HG02884 (cell line): ENCODE results near the gene GCLM.
"Not testable (repeated sequence)": the region's sequence is repeated elsewhere in the genome, so short reads cannot be mapped to it uniquely, and the experiment has no call there.

ENCODE experiments used
- ATAC-seq: cut with Tn5 transposase; IDR thresholded peaks from one replicate; pipeline ENCODE4 v1.9.1; 2021; ENCODE audit warnings: mild to moderate bottlenecking, moderate library complexity; ENCODE audit not compliant: unreplicated experiment

Gene GCLM, protein sequence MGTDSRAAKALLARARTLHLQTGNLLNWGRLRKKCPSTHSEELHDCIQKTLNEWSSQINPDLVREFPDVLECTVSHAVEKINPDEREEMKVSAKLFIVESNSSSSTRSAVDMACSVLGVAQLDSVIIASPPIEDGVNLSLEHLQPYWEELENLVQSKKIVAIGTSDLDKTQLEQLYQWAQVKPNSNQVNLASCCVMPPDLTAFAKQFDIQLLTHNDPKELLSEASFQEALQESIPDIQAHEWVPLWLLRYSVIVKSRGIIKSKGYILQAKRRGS

DNA sequence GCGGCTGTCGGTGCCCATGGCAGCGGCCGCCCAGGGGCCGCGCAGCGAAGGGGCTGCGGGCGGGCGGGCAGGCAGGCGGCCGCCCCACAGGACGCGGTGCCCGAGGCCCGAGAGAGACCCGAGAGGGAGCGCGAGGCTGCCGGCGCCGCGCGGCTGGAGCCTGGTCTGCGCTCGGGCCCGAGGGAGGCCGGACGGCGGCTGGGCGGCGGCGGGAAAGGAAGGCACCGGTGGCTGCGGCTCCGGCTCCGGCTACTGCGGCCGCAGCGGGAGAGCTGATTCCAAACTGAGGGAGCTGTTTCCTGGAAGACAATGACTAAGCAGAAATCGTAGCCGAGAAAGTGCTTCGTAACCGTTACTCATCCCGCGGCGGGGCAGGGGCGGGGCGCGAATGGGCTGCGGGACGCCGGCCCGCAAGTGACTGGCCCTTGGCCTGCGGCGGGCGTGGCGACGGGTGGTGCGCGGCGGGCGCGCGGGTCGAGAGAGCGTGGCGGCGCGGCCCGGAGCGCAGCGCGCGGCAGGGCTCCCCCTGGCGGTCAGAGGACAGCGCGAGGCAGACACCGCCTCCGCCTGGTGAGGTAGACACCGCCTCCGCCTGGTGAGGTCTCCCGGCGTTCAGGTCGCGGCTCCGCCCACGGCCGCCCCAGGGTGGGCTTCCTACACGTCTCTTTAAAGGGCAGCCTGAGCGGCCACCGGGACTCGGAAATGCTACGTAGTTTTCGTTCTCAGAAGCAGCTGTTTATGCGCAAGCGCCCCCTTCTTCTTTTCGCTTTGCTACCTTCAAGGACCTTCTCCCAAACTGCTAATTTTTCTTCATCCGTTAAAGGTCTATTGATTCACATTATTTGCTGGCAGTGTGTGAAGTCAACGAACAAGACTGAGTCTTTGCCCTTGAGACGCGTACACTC, at the start of gene GCLM:
Gene GCLM (minus strand): TSS at position 285 of the 905 bp plus-strand sequence. CDS start 267 bp downstream, at position 18.
- ATAC-seq: peak; percentile 92

DNA sequence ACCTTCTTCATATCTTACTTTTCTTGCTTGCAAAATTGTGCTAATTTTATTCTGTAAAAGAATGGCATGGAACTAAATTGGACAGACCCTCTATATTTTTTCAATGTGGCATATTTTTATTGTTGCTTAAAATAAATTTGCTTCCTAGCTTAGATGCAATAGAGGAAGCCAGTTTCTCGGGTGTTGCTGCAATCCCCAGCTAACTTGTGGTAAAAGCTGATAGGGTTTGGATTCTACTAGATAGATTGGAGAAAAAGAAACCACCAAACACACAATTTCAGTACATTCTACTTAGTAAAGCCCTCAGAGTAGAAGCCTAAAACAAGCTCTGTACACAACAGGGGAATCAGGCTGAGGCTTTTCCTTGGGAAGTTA, 49.5 kb upstream of the GCLM start:
- no peak for ATAC-seq

DNA sequence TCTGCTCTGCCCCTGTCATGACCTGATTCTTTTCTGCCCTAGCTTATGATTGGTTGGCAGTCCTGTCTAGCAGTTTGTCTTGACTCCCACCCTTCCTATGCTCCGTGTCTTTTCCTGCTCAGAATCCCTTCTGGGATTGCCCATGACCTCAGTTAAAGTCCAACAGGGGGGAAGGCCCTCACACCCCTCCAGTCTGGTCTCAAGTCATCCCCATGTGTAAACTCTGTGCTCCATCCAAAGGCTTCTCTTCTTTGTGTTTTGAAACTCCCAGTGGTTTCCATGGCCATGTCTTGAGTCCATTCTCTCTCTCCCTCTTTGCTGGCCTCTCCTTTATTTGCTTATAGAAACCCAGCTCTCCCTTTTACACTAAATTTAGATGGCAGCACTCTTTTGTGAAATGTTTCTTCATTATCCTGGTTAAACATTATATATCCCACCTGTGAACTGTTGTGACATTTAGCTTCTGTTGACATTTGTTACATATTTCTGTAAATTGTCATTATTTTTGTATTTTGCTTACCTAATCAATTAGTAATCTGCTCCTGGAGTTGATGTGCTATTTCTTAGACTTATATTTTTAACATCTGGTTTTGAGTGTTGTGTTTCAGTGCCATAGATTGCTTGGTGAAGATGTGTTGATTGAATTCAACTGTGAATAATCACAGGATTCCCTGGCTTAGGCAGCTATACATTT, 48.9 kb upstream of the GCLM start:
- no peak for ATAC-seq

DNA sequence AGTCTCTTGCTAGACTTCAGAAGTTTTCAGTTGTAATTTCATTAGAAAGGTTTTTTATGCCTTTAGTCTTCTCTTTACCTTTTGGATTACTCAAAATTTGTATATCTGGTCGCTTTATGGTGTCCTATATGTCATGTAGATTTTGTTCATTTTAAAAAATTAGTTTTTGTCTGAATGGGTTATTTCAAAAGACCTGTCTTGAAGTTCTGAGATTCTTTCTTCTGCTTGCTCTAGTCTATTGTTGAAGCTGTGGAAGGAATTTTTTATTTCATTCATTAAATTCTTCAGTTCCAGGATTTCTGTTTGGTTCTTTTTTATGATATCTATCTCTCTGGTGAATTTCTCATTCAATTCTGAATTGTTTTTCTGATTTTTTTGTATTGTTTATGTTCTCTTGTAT, 46.5 kb upstream of the GCLM start:
- ATAC-seq: no peak

DNA sequence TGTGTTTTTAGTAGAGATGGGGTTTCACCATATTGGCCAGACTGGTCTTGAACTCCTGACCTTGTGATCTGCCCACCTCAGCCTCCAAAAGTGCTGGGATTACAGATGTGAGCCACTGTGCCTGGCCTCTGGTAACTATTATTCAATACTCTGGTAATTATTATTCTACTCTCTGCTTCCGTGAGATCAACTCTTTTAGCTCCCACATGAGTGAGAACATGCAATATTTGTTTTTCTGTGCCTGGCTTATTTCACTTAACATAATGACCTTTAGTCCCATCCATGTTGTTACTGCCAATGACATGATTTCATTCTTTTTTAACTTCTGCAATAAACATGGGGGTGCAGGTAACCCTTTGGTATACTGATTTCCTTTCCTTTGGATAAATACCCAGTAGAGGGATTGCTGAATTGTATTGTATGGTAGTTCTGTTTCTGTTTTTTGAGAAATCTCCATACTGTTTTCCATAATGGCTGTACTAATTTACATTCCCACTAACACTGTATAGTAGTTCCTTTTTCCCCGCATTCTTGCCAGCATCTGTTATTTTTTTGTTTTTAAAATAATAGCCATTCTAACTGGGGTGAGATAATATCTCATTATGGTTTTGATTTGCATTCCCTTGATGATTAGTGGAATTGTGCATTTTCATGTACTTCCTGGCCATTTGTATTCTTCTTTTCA, 37.9 kb upstream of the GCLM start:
- ATAC-seq: not testable (repeated sequence)

DNA sequence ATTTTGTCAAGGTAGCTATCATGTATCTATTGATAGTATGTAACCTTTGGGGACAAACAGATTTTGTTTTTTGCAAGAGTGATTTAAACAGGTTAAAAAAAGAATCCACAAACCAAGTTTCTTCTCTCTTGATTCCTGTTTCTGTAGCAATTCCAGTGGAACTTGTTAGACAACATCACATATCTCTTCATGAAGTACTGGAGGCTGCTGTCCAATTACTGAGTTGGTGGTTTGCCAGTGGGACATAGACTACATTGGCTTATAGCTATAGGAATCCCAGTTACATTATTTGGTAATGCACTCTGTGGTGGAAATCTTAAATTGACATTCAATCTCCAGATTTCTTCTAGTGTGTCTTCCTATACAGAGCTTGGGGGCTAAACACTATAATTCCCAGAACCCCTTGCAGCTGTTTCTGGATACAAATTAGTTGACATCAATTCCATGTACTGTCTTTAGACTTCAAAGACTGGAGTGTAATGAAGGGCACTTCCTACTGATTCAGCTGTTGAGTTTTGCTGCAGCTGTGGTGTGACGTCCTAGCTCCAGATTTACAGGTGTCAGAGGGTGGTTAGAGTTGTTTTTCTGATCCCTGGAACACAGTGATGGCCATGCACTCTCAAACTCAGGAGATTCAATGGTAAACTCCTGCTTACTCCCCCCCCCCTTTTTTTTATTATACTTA, 29.4 kb upstream of the GCLM start:
- ATAC-seq: no peak

DNA sequence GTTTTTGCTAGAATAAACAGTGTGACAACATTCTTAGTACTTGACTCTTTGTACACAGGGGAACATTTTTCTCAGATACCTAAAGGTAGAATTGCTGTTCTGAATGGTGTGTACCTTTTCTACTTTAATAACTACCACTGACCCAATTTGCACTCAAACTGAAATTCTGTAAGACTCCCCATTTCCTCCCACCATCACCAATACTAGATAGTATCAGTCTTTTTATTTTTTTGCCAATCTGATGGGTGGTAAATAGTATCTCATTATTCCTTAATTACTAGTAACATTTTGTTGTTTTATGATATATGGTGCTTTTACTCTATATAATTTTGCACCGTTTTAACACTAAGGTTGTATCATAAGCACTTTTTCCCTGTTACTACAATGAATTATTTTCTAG, 28.8 kb upstream of the GCLM start:
- no peak for ATAC-seq

DNA sequence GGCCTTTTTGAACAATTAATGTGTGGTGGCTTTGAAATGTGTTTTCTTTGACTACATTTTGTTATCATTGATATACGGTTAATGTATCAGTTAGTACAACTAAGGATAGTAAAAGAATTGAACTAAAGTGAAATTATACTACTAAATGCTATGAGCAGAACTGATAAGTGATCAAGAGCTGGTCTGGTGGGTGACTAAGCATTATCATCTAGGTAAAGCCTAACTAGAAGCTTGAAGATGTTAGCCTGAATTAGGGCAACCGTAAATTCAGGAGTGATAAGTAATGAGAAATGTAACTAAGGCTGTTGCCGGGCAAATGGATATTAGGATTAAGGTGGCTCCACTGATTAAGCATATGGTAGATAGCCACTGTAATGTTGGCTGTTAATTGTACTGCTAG, 16.0 kb upstream of the GCLM start:
- ATAC-seq: no peak

DNA sequence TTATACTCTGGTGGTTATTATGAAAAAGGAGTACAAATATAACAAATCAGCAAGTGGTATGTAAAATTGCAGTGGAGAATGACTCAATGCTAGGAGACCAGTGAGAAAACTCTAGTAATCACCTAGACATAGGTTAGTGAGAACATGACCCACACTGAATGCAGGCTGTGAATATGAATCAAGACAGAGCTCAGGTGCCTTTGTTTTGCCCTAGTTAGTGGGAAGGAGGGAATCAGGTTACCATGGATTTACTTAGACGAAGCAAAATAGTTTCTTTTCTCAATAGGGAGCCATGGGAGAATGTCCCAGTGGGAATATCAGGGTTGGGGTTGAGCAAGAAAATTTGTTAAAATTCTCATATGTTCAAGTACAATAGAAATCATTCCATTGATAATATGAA, 10.6 kb upstream of the GCLM start:
- ATAC-seq: no peak

DNA sequence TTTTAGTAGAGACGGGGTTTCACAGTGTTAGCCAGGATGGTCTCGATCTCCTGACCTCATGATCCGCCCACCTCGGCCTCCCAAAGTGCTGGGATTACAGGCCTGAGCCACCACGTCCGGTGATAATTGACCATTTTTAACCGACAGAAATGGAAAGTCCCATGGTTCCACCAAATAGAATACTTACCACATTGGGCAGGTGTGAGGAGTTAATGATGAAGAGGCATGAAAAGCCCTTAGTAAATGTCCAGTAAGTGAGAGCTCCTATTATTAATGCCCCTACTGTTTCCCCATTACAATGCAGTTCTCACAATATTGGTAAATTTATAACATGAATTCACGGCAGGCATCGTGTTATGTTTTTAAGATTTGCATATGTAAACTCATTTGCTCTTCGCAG, 8.1 kb upstream of the GCLM start:
- ATAC-seq: no peak

DNA sequence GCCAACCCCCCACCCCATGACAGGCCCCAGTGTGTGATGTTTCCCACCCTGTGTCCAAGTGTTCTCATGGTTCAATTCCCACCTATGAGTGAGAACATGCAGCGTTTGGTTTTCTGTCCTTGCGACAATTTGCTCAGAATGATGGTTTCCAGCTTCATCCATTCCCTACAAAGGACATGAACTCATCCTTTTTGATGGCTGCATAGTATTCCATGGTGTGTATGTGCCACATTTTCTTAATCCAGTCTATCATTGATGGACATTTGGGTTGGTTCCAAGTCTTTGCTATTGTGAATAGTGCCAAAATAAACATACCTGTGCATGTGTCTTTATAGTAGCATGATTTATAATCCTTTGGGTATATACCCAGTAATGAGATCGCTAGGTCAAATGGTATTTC, 1.6 kb upstream of the GCLM start:
- ATAC-seq: not testable (repeated sequence)

DNA sequence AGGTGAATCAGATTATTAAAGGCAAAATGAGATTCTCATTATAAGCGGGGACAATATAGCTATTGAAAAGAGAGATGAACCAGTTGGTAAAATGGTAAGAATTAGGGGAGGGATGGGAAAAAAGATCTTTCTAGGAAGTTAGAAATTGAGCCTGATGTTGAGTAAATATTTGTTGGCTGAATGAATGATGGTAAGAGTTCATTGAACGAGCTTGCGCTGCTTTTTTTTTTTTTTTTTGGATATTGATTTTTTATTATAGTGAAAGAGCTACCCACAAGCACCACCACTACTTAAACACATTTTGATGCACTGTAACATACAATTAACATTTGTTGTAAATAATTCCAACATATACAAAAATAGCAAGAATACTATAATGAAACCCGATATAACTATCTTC, 1.1 kb upstream of the GCLM start:
- ATAC-seq: no peak

DNA sequence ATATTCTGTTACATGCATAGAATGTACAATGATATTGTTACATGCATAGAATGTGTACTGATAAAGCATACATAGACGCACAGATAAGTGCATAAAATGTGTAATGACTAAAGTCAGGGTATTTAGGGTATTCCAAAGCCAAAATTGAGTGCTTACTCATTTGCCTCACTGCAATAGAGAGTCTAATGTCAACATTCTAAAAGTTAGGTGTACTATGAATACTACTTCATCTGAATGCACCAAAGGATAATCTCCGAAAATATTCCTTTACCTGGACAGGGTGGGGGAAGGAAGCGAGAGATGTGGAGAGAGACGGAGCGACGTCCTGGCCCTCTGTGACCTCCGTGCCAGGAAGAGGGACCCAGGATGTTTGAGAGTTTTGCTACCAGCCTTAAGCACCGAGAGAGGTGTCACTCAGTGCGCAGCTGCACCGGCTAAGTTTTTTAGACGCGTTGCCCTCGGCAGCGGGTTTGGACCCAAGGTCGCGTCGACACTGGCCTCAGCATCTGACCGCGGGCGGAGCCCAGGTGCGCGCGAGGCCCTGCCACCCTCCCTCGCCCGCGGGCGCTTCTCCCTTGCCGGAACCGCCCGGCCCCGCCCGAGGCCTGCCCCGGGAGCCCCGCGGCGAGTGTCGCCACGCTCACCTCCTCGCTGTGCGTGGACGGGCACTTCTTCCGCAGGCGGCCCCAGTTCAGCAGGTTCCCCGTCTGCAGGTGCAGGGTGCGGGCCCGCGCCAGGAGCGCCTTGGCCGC, 660 bp downstream of the GCLM start:
- peak; percentile 30 for ATAC-seq

DNA sequence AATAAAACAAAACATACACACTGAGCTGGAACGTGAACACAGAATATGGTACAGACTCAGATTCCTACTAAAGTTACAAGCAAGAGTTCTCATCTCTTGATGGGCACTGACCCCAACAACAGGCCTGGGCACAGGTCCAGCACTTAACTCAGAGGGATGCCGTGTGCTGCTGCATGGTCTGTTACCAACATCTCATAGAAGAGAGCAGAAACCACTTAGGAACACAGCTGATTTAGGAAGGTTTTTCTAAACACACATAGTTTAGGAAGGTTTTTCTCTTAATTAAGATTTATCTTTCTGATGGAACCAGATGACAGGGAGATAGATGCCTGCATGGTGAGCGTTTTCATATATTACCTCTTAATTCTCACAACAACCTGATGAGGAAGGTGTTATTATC, 1.5 kb downstream of the GCLM start:
- no peak for ATAC-seq

DNA sequence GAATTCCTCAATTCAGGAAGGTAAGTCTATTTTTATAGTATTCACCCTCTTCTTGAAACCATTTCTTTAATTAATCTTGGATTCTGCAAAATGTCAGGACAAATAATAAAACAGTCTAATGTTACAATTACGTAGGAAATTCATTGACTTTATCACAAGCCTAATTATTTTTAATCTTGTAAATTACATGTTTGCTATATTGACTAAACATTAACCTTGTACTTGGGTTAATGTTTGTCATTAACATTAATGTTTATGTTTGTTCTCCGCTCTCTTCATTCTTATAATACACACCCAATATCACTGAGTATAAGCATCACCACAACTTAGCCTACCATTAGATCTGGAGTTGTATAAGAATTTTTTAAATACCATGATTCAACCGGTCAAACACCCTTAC, 2.8 kb downstream of the GCLM start:
- no peak for ATAC-seq

DNA sequence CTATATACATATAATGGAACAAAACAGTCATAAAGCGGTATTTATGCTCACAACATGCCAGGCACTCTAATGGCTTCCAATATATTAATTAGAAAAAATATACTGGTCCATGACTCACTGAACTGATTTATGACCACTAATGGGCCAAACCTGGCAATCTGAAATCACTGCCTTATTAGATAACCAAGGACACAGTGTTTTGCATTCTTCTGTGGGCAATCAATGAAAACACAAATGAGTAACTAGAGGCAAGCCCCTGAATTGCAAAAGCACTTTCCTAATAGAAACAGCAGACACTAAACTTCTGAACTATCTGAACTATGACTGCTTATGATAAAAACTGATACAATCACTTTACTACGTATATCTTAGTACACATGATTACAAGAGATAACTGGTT, 3.5 kb downstream of the GCLM start:
- ATAC-seq: no peak

DNA sequence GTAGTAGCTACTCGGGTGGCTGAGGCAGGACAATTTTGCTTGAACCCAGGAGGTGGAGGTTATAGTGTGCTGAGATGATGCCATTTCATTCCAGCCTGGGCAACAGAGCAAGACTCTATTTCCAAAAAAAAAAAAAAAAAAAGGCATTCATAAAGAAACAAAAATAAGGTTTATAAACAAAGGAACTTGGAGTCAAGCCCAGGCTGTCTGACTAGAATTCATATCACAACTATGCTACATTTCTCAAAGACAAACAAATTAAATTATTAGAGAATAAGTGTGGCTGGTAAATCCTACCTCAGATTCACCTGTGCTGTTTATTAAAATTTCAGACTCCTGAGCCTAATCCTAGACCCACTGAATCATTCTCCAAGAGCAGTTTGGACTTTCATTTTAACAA, 4.2 kb downstream of the GCLM start:
- no peak for ATAC-seq

DNA sequence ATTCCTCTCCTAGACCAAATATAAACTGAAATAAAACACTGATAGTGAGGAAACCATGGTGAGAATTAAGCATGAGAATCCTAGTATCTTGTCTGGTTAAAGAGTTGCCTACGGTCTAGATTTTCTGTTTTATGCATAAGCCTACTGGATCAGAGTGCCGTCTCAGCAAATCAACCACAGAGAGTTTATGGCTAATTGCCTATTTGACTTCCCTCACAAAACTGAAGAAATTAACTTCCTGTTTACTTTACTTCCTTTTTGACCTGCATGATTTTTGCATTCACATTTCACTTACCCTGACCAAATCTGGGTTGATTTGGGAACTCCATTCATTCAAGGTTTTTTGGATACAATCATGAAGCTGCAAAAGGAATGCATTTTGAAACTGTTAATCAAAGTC, 5.0 kb downstream of the GCLM start:
- no peak for ATAC-seq

DNA sequence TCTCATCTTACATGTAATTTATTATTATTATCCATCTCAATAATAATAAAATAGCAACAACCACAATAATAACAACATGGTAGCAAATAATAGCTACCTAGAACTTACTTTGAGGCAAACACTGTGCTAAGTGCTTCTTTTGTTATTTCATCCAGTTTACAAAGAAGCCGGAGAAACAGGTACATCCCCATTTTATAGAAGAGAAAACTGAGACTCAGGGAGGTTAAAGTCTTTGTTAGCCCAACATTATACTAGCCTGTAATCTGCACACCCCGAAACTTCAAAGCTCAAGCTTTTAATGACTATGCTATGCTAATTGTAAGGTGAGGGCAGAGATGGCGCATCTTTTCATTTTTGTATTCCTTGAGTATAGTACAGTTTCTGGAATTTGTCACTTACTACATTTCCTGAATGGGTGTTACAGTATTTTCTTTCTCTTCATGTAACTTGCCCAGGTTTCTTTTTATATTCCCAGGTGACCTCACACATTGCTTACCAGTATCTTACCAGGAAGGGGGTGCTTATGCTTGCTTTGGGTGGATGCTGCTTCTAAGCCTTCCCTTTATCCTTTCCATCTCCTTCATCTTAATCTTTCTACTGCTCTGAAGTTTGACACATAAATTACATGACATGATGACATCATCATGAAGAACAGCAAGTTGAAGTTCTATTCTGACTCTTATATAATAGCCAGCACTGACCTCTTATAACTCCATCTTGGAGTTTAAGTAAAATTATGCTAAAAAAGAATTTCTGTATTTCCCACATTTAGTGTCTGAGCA, 8.3 kb downstream of the GCLM start:
- ATAC-seq: no peak
